Mucosa of descending colon (tissue), 3 donors: ENCODE results near the gene FAAP100. TPM values are rescaled to one million over a fixed set of nuclear protein-coding genes. Genes with fewer than 3 reads are reported as not detected.

Experiments
- ATAC-seq: fragments of 200-7000 bp; cut with Tn5 transposase; one replicate; pipeline ENCODE4 v1.9.1; 2020; ENCODE audit warnings: mild to moderate bottlenecking, moderate library complexity
- DNase-seq, 3 donors: peaks; one replicate each; pipeline ENCODE4 v3.0.0-alpha.2; 2020
- H3K36me3 ChIP-seq: fragments of 200-600 bp; one replicate; pipeline ENCODE4 v1.8.0; 2021; ENCODE audit warnings: low read depth, mild to moderate bottlenecking
- H3K4me1 ChIP-seq: fragments of 200-600 bp; one replicate; pipeline ENCODE4 v1.8.0; 2021; ENCODE audit warnings: low read depth, mild to moderate bottlenecking
- H3K4me3 ChIP-seq: fragments of 200-600 bp; one replicate; pipeline ENCODE4 v1.8.0; 2021; ENCODE audit warnings: mild to moderate bottlenecking
- H3K9me3 ChIP-seq: fragments of 200-600 bp; one replicate; pipeline ENCODE4 v1.8.0; 2021; ENCODE audit warnings: mild to moderate bottlenecking
- CTCF ChIP-seq: fragments of 200-600 bp; IDR thresholded peaks from one replicate; pipeline ENCODE4 v1.8.0; 2022; ENCODE audit warnings: antibody characterized with exemption, mild to moderate bottlenecking
- intact Hi-C, 2 donors: fragments of 100-400 bp; cut with DNase I in 1 of 2; cut with micrococcal nuclease in 1 of 2; formaldehyde crosslinking; loops; one replicate each; pipeline versions ENCODE4 v1.11.0 to v1.11.1; 2022; cut with DNase I, micrococcal nuclease
- total RNA-seq, 3 donors: library from RNA; stranded (reverse); fragmentation: NEBNext Ultra II Directional in 2 of 3; extraction: Animal tissue kit (Norgen Biotek cat#: 25700) in 2 of 3; gene quantifications; one replicate each; pipeline versions ENCODE4 v1.2.1 to v1.2.4, GENCODE V29; 2021 to 2023
- donor health status: DM: no; HTN: no; CAD: no; lungs with moderate emphysema.
- donor health status: DM: no; HTN: no; CAD: no.
- donor health status: DM: no; HTN: yes; CAD: no.

The FAAP100 gene
- total RNA-seq, 3 donors from 2014 or later, result 23.2 to 28.9 (median 25.0) TPM

- H3K36me3 ChIP-seq, result no peaks in the 10 kb centered on the region
- peak overlapping the region; percentile 98 for H3K4me3 ChIP-seq
- no peak for TF ChIP-seq CTCF
- peak; percentile 25 for ATAC-seq
- peak; percentile 75 to 86 (median 85) for DNase-seq
- intact Hi-C loops, result loop anchor here in 1 of 2 donors (10.0 kb wide), 1 partner anchor 119 kb away; the partner anchor contains the start of gene BAHCC1
- H3K4me1 ChIP-seq, result peaks cover 31% of the 10 kb centered on the region
- no peaks in the 10 kb centered on the region for H3K9me3 ChIP-seq
Measured at GRCh38 chr17:81513372-81513752, 38.8 kb downstream of the FAAP100 start.

- ATAC-seq (peak; percentile 60), DNase-seq (peak; percentile 91 to 96 (median 96))
- TF ChIP-seq CTCF, result no peak
- Histone ChIP-seq H3K36me3 (no peaks in the 10 kb centered on the region), H3K4me1 (peaks cover 28% of the 10 kb centered on the region), H3K4me3 (peak within 1 kb of the TSS; percentile 98), H3K9me3 (no peaks in the 10 kb centered on the region)
- intact Hi-C loops, result loop anchor here in 1 of 2 donors (10.0 kb wide), 1 partner anchor 118 kb away; the partner anchor contains the start of gene BAHCC1
Measured at GRCh38 chr17:81512562-81513371, 39.4 kb downstream of the FAAP100 start, which contains the start of gene ACTG1. TSS of gene ACTG1 (minus strand) at chr17:81512799. CDS start at chr17:81512354, 445 bp downstream.

- TF ChIP-seq CTCF, result no peak
- H3K9me3 ChIP-seq, result no peaks in the 10 kb centered on the region
- intact Hi-C loops, result loop anchor here in 1 of 2 donors (10.0 kb wide), 1 partner anchor 117 kb away; the partner anchor contains the start of gene BAHCC1
- no peaks in the 10 kb centered on the region for H3K36me3 ChIP-seq
- H3K4me3 ChIP-seq, result peak overlapping the region; percentile 98
- ATAC-seq (no peak), DNase-seq (peak; percentile 46 to 63 (median 63))
- H3K4me1 ChIP-seq, result peaks cover 28% of the 10 kb centered on the region
Measured at GRCh38 chr17:81511804-81512561, 40.2 kb downstream of the FAAP100 start.

GRCh38 chr17:81511554-81511803 is 40.7 kb downstream of the FAAP100 start:
- intact Hi-C loops, result loop anchor here in 1 of 2 donors (10.0 kb wide), 1 partner anchor 117 kb away; the partner anchor contains the start of gene BAHCC1
- no peak for ATAC-seq
- DNase-seq, result no peak
- H3K4me3 ChIP-seq, result peak overlapping the region; percentile 98
- no peaks in the 10 kb centered on the region for H3K36me3 ChIP-seq
- no peak for TF ChIP-seq CTCF
- peaks cover 24% of the 10 kb centered on the region for H3K4me1 ChIP-seq
- no peaks in the 10 kb centered on the region for H3K9me3 ChIP-seq

- Histone ChIP-seq H3K4me1 (peaks cover 19% of the 10 kb centered on the region), H3K4me3 (peak overlapping the region; percentile 98), H3K36me3 (no peaks in the 10 kb centered on the region), H3K9me3 (no peaks in the 10 kb centered on the region)
- intact Hi-C loops, result loop anchor here in 1 of 2 donors (10.0 kb wide), 1 partner anchor 116 kb away; the partner anchor contains the start of gene BAHCC1
- TF ChIP-seq CTCF, result no peak
- DNase-seq, result peak; percentile 38 to 66 (median 60)
- ATAC-seq, result no peak
Measured at GRCh38 chr17:81510785-81511553, 41.2 kb downstream of the FAAP100 start.
